GM21515 (cell line): Measurements from ENCODE around the gene AFAP1L1.
"Not testable (repeated sequence)": the region's sequence is repeated elsewhere in the genome, so short reads cannot be mapped to it uniquely, and the experiment has no call there.

Source experiments
- ATAC-seq: cut with Tn5 transposase; IDR thresholded peaks from one replicate; pipeline ENCODE4 v1.9.1; 2021; ENCODE audit not compliant: unreplicated experiment

The AFAP1L1 gene

DNA sequence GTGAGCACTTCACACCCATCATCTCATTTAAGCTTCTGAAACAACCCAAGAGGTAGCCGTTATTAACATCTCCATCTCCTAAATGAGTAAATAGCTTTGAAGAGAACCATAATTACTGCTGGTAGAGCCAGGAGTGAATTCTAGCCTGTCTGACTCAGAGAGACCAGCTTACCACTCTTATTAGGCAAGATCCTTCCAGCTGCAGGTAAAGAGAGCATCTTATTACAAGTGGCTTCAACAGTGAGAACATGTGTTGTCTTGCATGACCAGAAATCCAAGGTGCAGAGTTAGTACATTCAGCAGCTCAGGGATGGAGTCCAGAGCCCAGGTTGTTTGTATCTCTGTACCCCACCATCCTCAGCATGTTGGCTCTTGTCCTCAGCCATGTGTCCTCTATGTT, 10.9 kb upstream of the AFAP1L1 start:
- no peak for ATAC-seq

DNA sequence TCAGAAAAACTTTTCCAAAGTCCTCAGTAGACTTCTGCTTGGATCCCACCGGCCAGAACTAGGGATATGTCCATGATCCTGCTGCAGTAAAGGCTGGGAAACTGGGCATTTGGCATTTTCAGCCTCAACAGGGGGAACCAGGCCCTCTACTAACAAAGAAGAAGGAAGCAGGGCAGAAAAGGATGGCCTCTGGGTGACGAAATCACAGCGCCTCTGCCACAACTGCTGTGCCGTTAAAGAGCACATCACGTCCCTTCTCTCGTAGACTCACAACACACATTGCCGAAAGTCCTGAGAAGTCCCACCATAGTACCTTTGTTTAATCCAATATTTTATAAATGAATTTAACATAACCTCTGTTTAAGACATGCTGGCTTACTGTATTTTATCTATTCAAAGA, 10.4 kb upstream of the AFAP1L1 start:
- ATAC-seq, result no peak

DNA sequence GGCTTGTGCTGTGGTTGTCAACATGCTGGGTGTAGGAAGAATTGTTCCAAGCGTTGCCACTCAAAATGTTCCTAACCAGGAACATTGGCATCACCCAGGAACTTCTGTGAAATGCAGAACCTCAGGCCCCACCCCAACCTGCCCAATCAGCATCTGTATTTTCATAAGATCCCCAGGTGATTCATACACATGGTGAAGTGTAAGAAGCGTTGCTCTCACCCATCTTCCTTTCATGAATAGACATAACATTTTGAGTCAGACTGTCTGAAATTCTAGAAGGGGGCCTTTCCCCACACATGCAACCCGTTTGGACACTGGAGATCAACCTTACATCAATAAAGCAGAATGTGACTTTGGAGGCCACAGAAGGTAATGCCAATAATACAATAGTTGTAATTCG, 9.3 kb upstream of the AFAP1L1 start:
- ATAC-seq, result no peak

DNA sequence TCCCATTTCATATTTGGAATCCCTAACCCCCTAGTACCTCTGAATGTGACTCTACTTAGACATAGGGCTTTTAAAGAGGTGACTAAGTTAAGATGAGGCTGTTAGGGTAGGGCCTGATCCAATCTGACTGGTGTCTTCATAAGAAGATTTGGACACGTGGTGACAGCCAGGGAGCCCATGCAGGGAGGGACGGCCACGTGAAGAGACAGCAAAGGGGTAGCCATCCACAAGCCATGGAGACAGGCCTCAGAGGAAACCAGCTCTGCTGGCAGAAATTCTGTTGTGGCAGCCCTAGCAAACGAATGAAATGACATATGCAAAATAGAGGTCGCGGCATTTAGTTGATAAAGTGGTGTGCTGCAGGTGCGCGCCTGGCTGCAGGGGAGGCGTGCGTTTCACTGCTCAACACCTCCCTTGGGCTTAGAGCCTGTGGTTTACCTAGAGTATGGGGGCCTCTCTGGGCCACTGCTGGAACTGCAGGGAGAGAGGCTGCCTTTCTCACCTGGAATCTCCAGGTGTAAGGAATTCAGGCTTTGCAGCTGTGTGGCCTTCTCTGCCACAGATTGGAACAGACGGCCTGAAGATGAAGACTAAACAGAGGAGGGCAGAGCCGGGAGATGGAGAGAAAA, 7.1 kb upstream of the AFAP1L1 start:
- peak; percentile 94 for ATAC-seq

DNA sequence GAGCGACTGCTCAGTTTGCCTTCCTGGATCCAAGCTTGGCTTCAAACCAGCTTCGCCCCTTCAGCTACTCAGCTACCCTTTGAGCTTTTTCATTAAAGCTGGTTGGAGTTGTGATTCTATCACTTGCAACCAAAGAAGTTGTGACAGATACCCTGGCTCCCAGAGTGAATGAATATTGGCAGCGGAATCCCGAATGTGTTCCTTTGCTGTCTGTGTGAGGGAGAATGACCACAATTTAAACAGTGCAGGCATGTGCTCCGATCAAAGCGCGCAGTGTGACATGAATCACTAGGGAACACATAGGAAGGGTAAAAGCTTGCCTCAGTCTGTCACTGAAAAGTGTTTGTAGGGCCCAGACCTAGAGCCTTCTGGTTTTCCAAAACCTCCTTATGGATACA, 6.6 kb upstream of the AFAP1L1 start:
- ATAC-seq, result no peak

DNA sequence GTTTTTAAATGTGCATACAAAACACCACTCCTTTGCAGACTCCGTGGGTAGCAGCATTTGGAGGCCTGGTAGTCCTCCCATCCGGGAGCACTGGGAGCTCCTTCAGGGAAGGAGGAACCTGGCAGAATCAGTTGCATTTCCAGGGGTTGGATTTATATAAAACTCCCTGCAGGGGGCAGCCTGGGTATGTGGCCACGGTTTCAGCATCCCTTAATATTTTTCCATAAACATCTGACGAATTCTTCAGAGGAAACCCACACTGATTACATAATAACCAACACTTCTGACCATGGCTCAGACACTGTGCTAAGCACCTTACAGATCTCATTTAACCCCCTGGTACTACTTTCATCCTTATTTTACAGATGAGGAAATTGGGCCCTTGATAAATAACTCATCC, 6.1 kb upstream of the AFAP1L1 start:
- ATAC-seq, result no peak

DNA sequence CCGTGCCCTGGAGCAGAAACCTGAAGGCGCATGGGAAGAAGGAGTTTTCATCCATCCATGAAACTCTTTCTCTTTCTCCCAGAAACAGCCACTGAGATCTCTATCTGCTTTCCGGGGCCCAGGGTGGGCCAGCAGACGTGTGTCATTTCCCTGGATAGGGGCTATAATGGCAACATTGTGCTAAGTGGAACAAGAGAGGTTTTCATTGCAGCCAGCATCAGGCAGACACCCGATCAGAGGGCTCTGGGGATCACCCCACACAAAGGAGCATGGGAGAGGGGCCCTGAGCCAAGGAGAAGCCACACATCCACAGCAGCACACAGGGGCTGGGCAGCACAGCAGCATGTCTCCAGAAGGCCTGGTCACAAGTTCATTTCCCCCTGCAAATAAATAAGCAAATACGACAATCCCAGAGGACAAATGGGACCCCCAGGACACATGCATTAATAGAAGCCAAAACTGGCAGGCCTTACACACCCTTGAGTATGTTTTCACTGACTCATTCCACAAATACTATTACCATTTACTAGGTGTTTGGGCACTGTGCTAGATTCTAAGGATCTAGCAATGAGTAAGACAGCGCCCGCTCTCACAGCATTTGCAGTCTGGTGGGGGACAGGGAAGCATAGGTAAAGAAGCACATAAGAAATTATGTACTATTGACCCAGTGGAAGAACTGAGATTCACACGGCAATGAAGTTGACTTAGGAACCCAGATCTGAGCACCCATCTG, 4.3 kb upstream of the AFAP1L1 start:
- ATAC-seq, result no peak

DNA sequence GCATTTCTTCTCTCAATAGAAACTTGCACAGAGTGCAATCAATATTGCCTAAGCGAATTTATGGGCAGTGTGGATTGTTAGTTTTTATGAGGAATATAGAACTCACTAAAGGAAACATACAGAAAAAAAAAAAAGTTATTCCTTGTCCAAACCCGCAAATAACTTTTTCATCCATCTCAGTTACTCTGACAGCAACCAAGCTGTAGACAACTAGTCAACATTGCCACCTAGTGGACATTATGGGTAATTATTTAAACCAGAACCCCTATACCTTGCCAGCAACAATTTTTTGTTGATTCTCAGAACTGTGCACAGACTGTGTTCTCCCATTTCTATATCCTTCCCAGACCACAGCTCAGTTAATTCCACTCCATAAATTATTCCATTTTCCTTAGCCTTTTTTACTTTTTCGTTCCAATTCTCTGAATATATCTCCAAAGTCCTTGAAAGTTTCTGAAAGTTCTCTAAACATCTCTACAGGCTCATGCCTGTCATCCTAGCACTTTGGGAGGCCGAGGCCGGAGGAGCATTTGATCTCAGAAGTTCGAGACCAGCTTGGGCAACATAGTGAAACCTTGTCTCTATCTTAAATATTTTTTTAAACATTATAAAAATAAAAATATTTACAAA, 2.6 kb upstream of the AFAP1L1 start:
- ATAC-seq, result no peak

DNA sequence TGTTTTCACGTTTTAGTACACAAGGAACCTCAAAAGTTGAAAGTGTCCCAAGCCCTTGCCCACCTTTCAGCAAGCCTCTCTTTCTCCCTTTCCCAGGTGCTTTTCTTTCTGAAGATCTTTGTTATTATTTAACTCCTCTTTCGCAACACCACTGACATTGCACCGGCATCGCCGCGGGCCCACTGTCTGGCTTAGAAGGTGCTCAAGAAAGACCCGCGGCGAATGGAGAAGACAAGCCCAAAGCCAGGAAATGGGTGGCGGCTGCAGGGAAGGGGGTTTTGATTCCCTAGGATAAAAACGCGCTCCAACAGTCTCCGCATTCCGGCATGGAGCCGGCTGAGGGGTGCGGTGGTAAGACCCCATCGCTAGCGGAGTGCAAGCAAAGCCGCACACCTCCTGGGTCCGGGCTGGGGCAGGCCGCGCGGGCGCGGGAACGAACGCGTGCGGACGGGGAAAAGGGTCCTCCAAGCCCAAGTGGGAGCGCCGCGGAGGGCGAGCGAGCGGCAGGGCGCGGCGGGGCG, 404 bp upstream of the AFAP1L1 start:
- no peak for ATAC-seq

DNA sequence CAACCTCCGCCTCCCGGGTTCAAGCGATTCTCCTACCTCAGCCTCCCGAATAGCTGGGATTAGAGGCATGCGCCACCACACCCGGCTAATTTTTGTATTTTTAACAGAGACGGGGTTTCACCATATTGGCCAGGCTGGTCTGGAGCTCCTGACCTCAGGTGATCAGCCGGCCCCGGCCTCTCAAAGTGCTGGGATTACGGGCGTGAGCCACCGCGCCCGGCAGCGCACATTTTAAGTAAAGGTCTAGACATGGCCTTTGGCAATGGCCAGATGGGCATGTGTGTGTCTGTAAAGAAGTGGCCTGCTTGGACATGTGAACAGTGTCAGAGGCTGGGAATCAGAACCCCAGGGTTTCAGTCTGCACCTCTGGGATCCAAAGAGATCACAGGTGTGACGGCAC, 1.1 kb downstream of the AFAP1L1 start:
- ATAC-seq, result not testable (repeated sequence)

DNA sequence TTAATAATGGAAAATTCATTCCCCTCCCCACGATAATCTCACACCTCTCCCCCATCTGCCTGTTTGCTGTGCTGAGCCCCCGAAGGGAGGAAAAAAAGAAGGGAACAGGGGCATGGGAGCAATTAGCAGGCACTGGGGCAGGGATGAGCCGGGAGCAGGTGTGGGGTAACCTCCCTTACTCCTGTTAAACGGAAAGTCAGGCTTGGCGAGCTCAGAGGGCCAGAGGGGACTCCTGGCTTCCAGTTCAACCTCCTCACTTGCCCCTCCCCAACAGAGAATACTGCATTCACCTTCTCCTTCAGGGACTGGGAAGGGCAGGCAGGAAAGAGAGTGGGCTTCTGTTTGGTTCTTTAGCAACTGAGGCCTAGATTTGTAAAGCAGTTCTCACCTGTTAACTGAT, 1.6 kb downstream of the AFAP1L1 start:
- no peak for ATAC-seq

DNA sequence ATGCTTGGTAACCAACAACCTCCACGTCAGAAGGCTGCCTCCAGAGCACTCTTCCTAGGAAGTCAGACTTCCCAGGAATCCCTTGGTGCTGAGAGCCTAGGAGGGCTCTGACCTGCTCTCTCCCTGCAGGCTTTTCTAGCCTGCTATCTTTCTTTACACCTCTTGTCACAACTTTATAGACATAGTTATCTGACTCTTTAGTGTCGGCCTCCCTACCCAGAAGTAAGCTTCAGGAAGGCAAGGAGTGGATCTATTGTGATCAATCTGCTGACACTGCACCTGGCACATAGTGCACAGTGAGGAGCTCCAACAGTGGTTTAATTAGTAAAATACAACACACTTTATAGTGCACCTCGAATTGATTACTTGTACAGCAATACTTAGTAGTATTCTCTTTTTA, 2.3 kb downstream of the AFAP1L1 start:
- ATAC-seq, result no peak

DNA sequence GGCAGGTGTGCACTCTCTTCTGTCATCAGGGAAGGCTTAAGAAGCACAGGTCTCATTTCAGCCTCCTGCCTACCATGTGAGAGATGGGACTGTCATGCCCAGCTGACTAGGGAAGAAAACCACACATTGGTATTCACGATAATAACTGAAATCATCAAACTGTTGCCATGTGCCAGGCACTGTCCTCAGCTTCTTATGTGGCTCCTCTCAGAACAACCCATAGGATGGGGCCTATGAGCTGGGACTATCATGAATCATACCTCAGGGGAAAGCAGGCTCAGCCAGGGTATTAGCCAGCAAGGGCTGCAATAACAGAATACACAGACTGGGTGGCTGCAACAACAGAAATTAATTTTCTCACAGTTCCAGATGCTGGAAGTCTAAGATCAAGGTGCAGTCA, 3.3 kb downstream of the AFAP1L1 start:
- no peak for ATAC-seq

DNA sequence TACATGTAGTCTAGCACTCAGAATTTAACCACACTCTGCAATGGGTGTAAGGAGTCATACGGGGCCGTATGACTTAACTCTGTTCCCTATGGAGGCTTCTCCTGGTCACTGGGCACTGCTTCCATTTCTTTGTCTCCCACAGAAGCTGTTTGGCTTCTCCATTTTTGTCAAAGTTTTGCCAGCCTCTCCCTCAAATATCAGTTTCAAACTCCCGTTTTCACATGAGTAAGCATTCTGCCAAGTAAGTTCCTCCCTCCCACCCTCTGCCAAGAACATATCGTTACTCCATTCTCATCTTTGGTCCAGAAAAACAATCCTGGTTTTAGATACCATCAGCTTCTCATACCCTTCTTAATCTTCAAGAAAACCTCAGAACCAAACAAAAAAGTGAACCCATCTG, 6.1 kb downstream of the AFAP1L1 start:
- no peak for ATAC-seq

DNA sequence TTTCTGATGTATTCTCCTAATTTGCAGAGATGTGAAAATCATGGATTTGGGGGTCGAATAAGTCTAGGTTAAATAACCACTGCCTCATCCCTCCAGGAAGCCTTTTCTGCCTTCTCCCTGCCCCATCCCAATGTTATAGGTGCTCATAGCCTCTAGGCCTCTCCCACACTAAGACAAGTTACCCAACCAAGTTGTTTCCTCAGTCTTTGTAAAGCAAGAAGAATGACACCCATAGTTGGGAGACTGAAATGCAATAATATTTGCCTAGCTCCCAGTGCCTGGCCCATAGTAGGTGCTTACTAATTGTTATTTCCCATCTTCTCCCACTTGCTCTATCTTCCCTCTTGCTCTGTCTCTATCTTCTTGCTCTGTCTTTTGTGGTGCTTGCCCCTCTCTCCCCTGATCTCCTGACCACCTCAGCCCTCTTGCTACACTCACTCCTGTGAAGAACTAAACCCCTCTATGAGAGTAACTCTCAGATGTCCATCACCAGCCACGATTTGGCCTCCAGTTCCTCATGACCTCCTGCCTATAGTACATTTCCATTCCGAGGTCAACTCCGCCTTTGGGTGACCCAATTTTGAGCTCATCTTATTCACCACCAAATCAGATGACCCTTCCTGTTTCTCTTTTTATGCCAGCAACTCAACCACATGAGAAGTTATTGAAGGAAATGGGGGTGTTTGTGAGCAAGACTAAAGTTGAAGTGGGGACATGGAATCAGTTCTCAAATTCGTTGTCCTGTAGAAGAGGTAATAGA, 7.0 kb downstream of the AFAP1L1 start:
- no peak for ATAC-seq

DNA sequence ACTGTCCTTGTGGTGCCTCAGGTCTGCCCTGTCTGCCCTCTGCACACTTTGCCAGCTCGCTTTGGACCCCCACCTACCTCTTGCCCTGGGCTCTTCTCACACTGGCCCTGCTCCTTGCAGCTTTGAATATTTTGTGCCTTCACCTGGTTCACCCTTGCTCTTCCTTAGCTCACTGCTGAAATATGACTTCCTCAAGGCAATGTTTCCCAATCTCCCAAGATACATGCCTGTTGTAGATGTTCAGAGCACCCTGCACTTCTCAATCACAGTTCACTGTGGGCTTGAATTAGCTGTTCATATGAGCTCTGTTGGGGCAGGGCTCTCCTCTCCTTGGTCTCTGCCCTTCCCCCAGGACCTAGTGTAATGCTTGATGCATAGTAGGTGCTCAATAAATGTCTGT, 8.0 kb downstream of the AFAP1L1 start:
- ATAC-seq, result no peak

DNA sequence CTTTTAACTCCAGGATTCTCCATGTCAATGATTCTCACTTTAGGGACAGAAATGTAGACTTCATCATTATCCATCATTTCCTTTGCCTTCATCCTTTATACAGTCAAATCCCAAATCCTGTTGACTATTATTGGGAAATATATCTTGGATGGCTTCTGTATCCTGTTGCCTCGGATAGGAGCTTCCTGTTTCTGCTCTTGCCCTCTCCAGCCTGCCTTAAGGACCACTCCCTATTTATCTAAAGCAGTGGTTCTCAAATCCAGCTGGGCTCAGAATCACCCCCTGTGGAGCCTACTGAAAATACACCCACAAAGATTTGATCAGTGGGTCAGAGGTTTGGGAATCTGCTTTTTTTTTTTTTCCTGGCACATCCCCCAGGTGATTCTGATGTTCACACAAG, 8.5 kb downstream of the AFAP1L1 start:
- no peak for ATAC-seq

DNA sequence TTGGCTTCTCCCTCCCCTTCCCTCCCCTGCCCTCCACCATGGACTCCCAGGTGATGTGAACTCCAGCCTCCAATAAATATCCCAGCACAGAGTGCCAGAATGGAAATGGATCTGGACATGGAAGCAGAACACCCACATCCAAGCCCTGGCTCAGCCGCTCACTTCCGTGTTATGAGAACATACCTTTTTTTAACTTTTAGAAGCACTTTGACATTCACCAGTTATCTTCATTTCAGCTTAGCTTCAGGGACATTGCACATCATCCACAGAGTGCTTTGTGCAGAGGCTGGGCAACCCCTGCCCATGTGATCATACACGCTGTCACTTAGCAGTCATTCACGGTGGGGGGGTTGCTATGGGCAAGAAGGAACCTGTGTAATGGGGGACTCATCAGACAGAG, 9.1 kb downstream of the AFAP1L1 start:
- no peak for ATAC-seq

DNA sequence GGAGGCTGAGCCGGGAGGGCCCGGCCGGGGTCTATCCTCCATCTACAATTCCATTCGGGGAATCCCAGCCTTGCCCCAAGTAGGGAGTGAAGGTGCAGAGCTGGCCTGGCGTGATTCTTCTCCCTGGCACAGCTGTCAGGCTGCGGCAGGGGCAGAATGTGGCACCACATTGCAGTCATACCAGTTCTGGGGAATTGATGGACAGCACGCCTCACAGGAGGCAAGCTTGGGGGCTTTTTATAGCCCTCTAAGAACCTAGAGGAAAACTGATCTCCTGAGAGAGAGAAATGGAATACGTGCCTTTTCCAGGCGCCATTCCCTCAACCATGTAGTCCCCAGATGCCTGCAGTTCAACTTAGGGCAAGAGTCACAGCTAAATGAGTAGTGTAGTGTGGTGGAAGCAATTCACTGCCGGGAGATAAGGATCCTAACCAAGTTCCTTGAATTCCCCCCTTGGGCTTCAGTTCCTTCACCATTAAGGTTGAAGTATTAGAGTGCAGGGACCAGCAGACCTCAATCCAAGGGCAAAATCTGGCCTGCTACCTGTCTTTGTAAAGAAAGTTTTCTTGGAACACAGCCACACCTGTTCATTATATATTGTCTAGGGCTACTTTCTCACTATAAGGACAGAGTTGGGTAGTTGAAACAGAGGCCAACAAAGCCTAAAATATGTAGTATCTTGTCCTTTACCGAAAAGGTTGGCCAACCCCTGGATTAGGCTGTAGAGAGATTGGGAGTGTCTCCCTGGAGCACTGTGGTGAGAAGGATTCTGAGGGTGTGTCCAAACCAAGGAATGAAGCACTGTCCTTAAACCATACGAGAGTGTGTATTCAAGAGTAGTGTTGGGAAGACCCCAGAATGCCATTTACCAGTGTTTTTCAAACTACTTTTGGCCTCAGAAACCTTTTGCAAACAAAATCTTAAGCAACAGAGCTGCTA, 10.6 kb downstream of the AFAP1L1 start:
- no peak for ATAC-seq

DNA sequence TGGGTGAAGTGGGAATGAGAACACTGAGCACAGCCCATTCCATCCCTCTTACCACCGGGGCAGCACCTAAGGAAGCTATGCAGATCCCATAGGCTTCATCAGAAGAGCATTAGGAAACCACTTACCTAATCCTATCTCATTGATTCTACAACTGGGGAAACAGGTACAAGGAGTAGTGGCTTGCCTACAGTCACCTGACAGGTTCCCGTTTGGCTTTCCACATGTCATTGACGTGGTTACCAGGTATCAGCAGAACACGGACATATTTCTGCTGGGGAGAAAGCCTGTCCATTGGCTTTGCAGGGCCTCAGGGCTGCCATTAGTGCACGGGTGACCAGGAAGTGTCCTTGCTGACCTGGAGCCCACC, 11.3 kb downstream of the AFAP1L1 start:
- ATAC-seq, result no peak
